Activated naive CD8-positive, alpha-beta T cell treated with anti-CD3 and anti-CD28 coated beads, Interleukin-2, amount 50 U/mL, for 16 hours (primary cell): ENCODE data around the gene SCN1B.

ENCODE experiments used
- DNase-seq: peaks from one replicate; pipeline ENCODE4 v3.0.0-alpha.2; 2020; ENCODE audit warnings: low read depth, low spot score

The SCN1B gene

GRCh38 chr19:35073941-35074340 is 43.7 kb downstream of the SCN1B start:
- no peak for DNase-seq

- no peak for DNase-seq
Measured at GRCh38 chr19:35074426-35075201, 44.3 kb downstream of the SCN1B start.

- no peak for DNase-seq
Measured at GRCh38 chr19:35075202-35076025, 45.1 kb downstream of the SCN1B start.

DNA sequence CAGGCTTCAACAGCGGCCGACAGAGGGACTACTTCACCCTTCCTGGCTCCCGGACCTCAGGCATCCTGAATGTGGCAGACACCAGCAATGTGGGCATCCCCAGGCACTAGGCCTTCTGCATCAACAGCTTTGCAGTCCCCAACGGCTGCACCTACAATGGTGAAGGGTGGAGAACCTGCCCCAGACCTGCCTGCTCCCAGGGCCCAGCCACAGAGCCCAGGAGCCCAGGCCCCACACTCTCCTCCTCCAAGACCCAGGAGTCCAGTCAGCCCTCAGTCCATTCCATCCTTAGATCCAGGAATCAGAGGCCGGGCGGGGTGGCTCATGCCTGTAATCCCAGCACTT is 45.7 kb downstream of the SCN1B start:
- no peak for DNase-seq

GRCh38 chr19:35076657-35077056 is 46.4 kb downstream of the SCN1B start:
- DNase-seq = no peak

DNA sequence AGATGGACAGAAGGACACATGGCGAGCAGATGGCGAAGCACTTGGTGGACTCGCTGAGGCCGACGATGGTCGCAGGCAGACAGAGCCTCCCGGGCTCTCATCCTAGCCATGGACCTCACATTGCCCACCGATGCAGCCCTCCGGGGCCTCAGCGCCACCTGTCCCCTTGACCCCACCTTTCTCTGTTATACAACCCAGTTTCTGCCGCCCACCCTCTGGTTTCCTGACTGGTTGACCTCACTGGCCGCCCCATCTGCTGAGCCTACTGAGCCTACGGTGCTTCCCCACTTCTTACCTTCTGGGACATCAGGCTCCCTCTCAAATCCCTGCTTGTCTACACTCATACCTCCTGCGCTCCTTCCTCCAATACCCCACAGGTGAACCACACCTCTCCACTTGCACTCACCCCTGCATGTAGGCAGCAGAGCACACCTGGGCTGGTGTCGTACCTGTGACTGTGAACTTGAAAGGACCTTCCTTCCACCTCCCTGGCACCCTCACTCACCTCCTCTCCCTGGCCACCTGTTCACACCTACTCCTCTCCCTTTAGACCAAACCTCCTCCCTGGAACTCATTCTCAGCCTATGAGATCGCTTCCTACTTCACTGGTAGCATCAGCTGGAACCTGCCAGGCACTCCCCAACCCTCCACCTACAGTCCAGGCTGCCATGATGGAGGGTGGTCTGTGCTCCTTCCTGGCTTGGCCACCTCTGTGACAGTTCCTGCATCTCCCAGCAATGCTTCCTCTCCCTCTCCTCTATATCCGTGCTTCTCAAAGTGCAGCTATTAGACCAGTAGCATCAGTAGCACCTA is 47.3 kb downstream of the SCN1B start:
- no peak for DNase-seq

DNA sequence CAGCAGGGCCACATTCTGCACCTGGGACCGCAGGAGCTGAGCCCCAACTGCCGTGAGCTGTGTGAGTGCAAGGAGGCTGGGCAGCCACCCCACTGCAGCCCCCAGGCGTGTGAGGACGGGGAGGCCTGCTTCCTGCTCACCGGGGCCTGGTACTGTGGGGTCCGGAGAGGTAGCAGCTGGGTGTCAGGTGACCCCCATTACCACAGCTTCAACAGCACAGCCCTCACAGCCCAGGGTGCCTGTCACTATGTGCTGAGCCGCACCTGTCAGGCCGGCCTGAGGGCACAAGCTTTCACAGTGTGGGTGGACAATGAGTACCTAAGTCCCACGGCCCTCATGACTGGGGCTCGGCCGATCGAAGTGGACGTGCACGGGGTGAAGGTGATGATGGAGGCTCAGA is 49.6 kb downstream of the SCN1B start:
- DNase-seq = no peak

DNA sequence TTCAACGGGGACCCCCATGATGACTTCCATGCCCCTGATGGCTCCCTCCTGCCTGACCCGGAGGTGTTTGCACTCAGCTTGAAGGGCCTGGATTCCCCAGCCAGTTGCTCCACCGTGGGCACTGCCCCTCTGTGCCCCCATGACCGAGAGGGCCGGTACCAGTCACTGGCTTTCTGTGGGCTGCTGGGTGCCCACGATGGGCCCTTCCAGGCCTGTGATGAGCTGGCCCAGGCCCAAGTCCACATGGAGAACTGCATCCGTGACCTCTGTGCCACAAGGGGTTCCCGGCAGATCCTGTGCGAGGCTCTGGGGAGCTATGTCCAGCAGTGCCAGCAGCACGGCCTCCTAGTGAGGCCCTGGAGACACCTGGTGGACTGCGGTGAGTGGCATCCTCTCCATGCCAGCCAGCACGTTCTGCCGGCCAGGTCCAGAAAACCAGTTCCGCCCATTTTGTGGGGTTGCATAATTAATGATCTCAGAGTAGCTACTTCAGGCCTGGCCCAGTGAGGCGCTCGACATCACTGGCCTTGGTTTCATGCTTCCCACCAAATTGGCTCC is 50.4 kb downstream of the SCN1B start:
- no peak for DNase-seq

- no peak for DNase-seq
Measured at GRCh38 chr19:35081201-35081600, 50.9 kb downstream of the SCN1B start.

DNA sequence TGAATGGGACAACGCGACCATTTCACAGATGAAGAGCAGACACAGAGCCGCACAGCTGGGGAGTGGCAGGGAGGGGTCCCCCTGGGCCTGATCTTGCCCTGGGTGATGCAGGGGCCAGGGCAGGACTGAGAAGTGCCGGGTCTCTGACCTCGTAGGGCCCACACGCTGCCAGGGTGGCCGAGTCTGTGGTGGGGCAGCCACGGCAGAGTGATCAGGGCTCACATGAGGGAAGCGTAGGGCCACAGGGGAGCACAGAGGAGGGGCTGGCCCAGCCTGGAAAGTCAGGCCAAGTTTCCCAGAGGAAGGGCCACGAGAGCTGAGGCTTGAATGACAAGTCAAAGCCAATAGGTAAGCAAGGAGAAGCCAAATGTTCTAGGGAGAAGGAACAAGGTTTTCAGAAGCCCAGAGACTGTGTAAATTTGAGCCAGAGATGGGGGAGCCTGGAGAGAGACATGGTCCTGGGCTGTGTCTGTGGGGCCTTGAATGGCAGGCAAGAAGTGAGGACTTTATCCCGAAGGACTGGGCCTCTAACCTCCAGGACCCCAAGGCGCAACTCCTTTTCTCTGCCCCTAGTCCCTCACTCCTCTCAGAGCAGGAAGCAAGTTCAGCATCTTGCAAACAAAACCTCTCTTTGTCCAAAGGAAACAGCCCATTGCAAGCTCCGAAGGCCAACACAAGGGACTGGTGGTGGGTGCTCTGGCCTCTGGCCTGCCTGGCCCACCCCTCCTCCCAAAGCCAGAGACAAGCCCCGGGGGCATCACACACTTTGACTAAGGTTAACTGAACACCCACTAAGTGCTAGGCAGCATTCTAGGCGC is 53.6 kb downstream of the SCN1B start:
- no peak for DNase-seq

GRCh38 chr19:35084509-35084762 is 54.2 kb downstream of the SCN1B start:
- no peak for DNase-seq

- no peak for DNase-seq
Measured at GRCh38 chr19:35085947-35086346, 55.7 kb downstream of the SCN1B start.

GRCh38 chr19:35086455-35086854 is 56.2 kb downstream of the SCN1B start:
- no peak for DNase-seq

DNA sequence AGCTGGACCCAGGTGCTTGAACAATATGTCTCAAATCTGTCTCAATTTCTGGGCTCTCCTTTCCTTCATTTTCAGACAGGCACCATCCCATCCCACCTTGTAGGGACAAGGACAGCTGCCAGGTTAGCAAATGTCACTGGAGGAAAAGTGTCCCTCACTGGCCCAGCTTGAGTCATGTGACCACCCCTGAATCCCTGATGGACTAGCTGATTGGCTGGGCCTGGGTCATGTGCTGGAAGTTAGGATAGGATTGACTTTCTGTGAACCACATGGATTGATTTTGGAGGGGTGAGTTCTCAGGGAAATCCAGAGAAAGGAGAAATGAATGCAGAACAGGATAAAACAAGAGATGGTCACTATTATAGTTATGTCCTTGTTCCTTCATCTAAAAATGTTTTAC is 57.1 kb downstream of the SCN1B start:
- DNase-seq = no peak

GRCh38 chr19:35088131-35088913 is 58.1 kb downstream of the SCN1B start:
- DNase-seq = no peak

DNA sequence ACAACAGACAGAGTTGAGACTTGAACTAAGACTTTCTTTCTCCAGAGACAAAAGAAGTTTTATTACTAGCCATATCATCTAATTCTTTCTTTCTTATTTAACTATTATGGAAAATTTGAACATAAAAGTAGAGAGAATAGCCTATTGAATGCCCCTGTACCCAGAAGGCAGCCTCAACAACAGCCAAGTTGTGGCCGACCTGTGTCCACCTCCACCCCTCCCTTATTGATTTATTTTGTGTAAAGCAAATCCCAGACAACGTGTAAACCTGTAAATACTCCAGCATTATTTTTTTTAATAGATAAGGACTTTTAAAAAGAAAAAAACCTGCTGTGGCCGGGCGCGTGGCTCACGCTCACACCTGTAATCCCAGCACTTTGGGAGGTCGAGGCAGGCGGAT is 59.3 kb downstream of the SCN1B start:
- no peak for DNase-seq
